Endodermal cell (in vitro differentiated cells): ENCODE results near the gene CCNDBP1. TPM values are rescaled to one million over a fixed set of nuclear protein-coding genes. Genes with fewer than 3 reads are reported as not detected.

ENCODE experiments used
- DNase-seq: peaks from one replicate; pipeline ENCODE4 v3.0.0-alpha.2; 2017
- H3K27ac ChIP-seq: 2 replicates; pipeline ENCODE4 v1.5.1; 2013; ENCODE audit warnings: mild to moderate bottlenecking, low read depth, low read length, moderate library complexity
- H3K27me3 ChIP-seq: 2 replicates; pipeline ENCODE4 v1.6.1; 2013; ENCODE audit warnings: mild to moderate bottlenecking, low read length, moderate library complexity; ENCODE audit not compliant: insufficient read depth, control insufficient read depth, poor library complexity, severe bottlenecking
- H3K36me3 ChIP-seq: 2 replicates; pipeline ENCODE4 v1.7.0; 2013; ENCODE audit warnings: mild to moderate bottlenecking, low read length, moderate library complexity; ENCODE audit not compliant: control insufficient read depth, insufficient read depth
- H3K4me1 ChIP-seq: one replicate; pipeline ENCODE4 v1.7.0; 2013; ENCODE audit warnings: low read length; ENCODE audit not compliant: control insufficient read depth, insufficient read depth
- H3K4me3 ChIP-seq: 2 replicates; pipeline ENCODE4 v1.5.1; 2013; ENCODE audit warnings: mild to moderate bottlenecking, low read length, moderate library complexity
- H3K9ac ChIP-seq: 2 replicates; pipeline ENCODE4 v1.6.1; 2013; ENCODE audit warnings: mild to moderate bottlenecking, low read length, moderate library complexity; ENCODE audit not compliant: poor library complexity, severe bottlenecking; ENCODE audit errors: extremely low read depth
- H3K9me3 ChIP-seq: 2 replicates; pipeline ENCODE4 v1.6.1; 2013; ENCODE audit warnings: mild to moderate bottlenecking, low read length, moderate library complexity; ENCODE audit not compliant: control insufficient read depth
- H3K27ac Mint-ChIP-seq: 2 replicates; pipeline ENCODE4 v1.8.0; 2020; ENCODE audit warnings: mixed read lengths
- H3K27me3 Mint-ChIP-seq: 2 replicates; pipeline ENCODE4 v1.8.0; 2021; ENCODE audit warnings: mild to moderate bottlenecking, mixed read lengths; ENCODE audit not compliant: insufficient read depth
- H3K36me3 Mint-ChIP-seq: 2 replicates; pipeline ENCODE4 v1.8.0; 2020; ENCODE audit warnings: low read depth, mixed read lengths
- H3K4me1 Mint-ChIP-seq: 2 replicates; pipeline ENCODE4 v1.8.0; 2020; ENCODE audit warnings: mixed read lengths
- H3K4me3 Mint-ChIP-seq: 2 replicates; pipeline ENCODE4 v1.8.0; 2020; ENCODE audit warnings: mild to moderate bottlenecking, moderate library complexity, mixed read lengths
- H3K9me3 Mint-ChIP-seq: 2 replicates; pipeline ENCODE4 v1.8.0; 2020; ENCODE audit warnings: mild to moderate bottlenecking, mixed read lengths
- CTCF ChIP-seq: fragments of 200-600 bp; sonication (generic); conservative IDR thresholded peaks from 2 replicates; pipeline ENCODE4 v1.5.0; 2021; ENCODE audit warnings: antibody characterized with exemption, mild to moderate bottlenecking
- WGBS, 2 experiments: methylation state at CpG; one replicate each; pipeline versions ENCODE4 v1.1.5 to v1.1.7; 2013; ENCODE audit warnings: missing lambda C conversion rate in 2 of 2, mixed read lengths in 1 of 2; ENCODE audit not compliant: insufficient coverage in 1 of 2, insufficient read length in 1 of 2; 5-methylcytosine and 5-hydroxymethylcytosine counted together
- total RNA-seq, 2 donors: library from RNA; stranded (reverse); fragmentation: NEBNext Ultra II Directional in 1 of 2; extraction: Animal tissue kit (Norgen Biotek cat#: 25700) in 1 of 2; gene quantifications; 2 replicates in 1 of 2; 3 replicates in 1 of 2; pipeline ENCODE4 v1.2.1, GENCODE V29; 2021

The CCNDBP1 gene
- total RNA-seq, 2 donors from 2014 or later: 25.7 to 43.5 TPM

GRCh38 chr15:43206054-43206453 lies 20.9 kb downstream of the CCNDBP1 start:
- no peak for DNase-seq
- H3K4me3 Mint-ChIP-seq: no peak overlapping the region
- Histone ChIP-seq H3K9ac (no peak overlapping the region), H3K9me3 (no peaks in the 10 kb centered on the region), H3K4me3 (no peak overlapping the region), H3K4me1 (no peaks in the 10 kb centered on the region), H3K27me3 (no peaks in the 10 kb centered on the region), H3K36me3 (no peaks in the 10 kb centered on the region), H3K27ac (no peak overlapping the region)
- no peaks in the 10 kb centered on the region for H3K36me3 Mint-ChIP-seq
- no peak overlapping the region for H3K27ac Mint-ChIP-seq
- H3K27me3 Mint-ChIP-seq: peaks cover 9% of the 10 kb centered on the region
- H3K4me1 Mint-ChIP-seq: no peaks in the 10 kb centered on the region
- 86 to 89% methylated on average over 2 to 5 of the region's 5 CpGs for WGBS, 2 experiments
- TF ChIP-seq CTCF: no peak
- H3K9me3 Mint-ChIP-seq: no peaks in the 10 kb centered on the region

DNA sequence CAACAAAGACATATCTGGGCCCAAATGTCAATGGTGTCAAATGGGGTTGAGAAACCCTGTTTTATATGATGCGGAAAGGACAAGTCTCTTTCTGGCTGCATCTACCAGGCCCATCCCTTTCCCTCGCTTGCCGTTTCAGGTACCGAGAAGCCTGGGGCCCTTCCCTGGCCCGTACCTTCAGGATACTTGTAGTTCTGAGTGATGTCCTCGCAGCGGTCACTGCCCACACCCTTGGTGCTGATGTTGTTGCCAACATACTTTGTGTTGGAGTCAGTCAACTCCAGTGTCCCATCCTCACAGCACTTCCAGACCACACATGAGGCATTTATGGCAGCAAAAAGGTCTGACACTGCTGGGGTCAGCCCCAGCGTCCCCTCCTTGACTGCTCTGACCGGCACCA lies 21.8 kb downstream of the CCNDBP1 start:
- peaks cover 9% of the 10 kb centered on the region for H3K27me3 Mint-ChIP-seq
- H3K9ac ChIP-seq: no peak overlapping the region
- H3K4me1 Mint-ChIP-seq: no peaks in the 10 kb centered on the region
- no peak overlapping the region for H3K4me3 ChIP-seq
- no peak overlapping the region for H3K4me3 Mint-ChIP-seq
- H3K27me3 ChIP-seq: no peaks in the 10 kb centered on the region
- TF ChIP-seq CTCF: no peak
- 93 to 95% methylated on average over 9 of the region's 9 CpGs for WGBS, 2 experiments
- no peaks in the 10 kb centered on the region for H3K9me3 ChIP-seq
- H3K4me1 ChIP-seq: no peaks in the 10 kb centered on the region
- no peaks in the 10 kb centered on the region for H3K36me3 ChIP-seq
- no peak overlapping the region for H3K27ac ChIP-seq
- peak; percentile 35 for DNase-seq
- no peak overlapping the region for H3K27ac Mint-ChIP-seq
- H3K9me3 Mint-ChIP-seq: no peaks in the 10 kb centered on the region
- H3K36me3 Mint-ChIP-seq: no peaks in the 10 kb centered on the region

GRCh38 chr15:43208052-43209002 lies 23.1 kb downstream of the CCNDBP1 start:
- H3K4me3 Mint-ChIP-seq: no peak overlapping the region
- H3K36me3 Mint-ChIP-seq: no peaks in the 10 kb centered on the region
- Histone ChIP-seq H3K4me1 (no peaks in the 10 kb centered on the region), H3K36me3 (no peaks in the 10 kb centered on the region), H3K27ac (no peak overlapping the region), H3K9ac (no peak overlapping the region), H3K9me3 (no peaks in the 10 kb centered on the region), H3K27me3 (no peaks in the 10 kb centered on the region), H3K4me3 (no peak overlapping the region)
- DNase-seq: peak; percentile 51
- H3K4me1 Mint-ChIP-seq: no peaks in the 10 kb centered on the region
- WGBS, 2 experiments: 87 to 89% methylated on average over 7 to 23 of the region's 23 CpGs
- H3K27ac Mint-ChIP-seq: no peak overlapping the region
- H3K27me3 Mint-ChIP-seq: peaks cover 9% of the 10 kb centered on the region
- H3K9me3 Mint-ChIP-seq: no peaks in the 10 kb centered on the region
- no peak for TF ChIP-seq CTCF
